Activated T-cell treated with anti-CD3 and anti-CD28 coated beads, Interleukin-2, amount 50 U/mL, for 4 hours (primary cell): ENCODE measurements around the gene FSCN2. TPM values are rescaled to one million over a fixed set of nuclear protein-coding genes. Genes with fewer than 3 reads are reported as not detected.

Experiments
- ATAC-seq, 2 donors: fragments of 200-7000 bp; cut with Tn5 transposase; one replicate each; pipeline ENCODE4 v1.10.0; 2021
- DNase-seq: peaks from one replicate; pipeline ENCODE4 v3.0.0-alpha.2; 2020
- H3K27me3 Mint-ChIP-seq: one replicate; pipeline ENCODE4 v1.8.0; 2021; ENCODE audit warnings: low read depth, mixed read lengths
- H3K36me3 Mint-ChIP-seq: one replicate; pipeline ENCODE4 v1.8.0; 2022; ENCODE audit warnings: mixed read lengths; ENCODE audit not compliant: insufficient read depth
- H3K4me1 Mint-ChIP-seq: one replicate; pipeline ENCODE4 v1.8.0; 2021; ENCODE audit warnings: low read depth, mixed read lengths
- H3K4me3 Mint-ChIP-seq: one replicate; pipeline ENCODE4 v1.8.0; 2021; ENCODE audit warnings: mild to moderate bottlenecking, moderate library complexity, mixed read lengths
- H3K9me3 Mint-ChIP-seq: one replicate; pipeline ENCODE4 v1.8.0; 2021; ENCODE audit warnings: mixed read lengths
- total RNA-seq, 3 donors: library from RNA; stranded (reverse); gene quantifications; one replicate each; pipeline ENCODE4 v1.2.1, GENCODE V29; 2021

Gene FSCN2
- total RNA-seq, 3 donors from 2014 or later: 0.33 to 0.58 TPM; not detected in 1

GRCh38 chr17:81487487-81488275 is 40.5 kb upstream of the FSCN2 start:
- Mint-ChIP-seq H3K27me3 (peaks cover 15% of the 10 kb centered on the region), H3K36me3 (no peaks in the 10 kb centered on the region), H3K9me3 (no peaks in the 10 kb centered on the region), H3K4me1 (peaks cover 6% of the 10 kb centered on the region), H3K4me3 (no peak overlapping the region)
- peak; percentile 84 to 89 for ATAC-seq
- peak; percentile 78 for DNase-seq

GRCh38 chr17:81488276-81488860 is 39.8 kb upstream of the FSCN2 start:
- Mint-ChIP-seq H3K27me3 (peaks cover 10% of the 10 kb centered on the region), H3K4me3 (no peak overlapping the region), H3K9me3 (no peaks in the 10 kb centered on the region), H3K36me3 (no peaks in the 10 kb centered on the region), H3K4me1 (peaks cover 5% of the 10 kb centered on the region)
- no peak for DNase-seq
- peak; percentile 7 to 15 for ATAC-seq

GRCh38 chr17:81489012-81489997 is 38.9 kb upstream of the FSCN2 start:
- no peak for DNase-seq
- H3K4me1 Mint-ChIP-seq: peaks cover 5% of the 10 kb centered on the region
- H3K36me3 Mint-ChIP-seq: no peaks in the 10 kb centered on the region
- no peaks in the 10 kb centered on the region for H3K9me3 Mint-ChIP-seq
- ATAC-seq: no peak
- peak overlapping the region; percentile 64 for H3K4me3 Mint-ChIP-seq
- H3K27me3 Mint-ChIP-seq: peaks cover 8% of the 10 kb centered on the region

- ATAC-seq (no peak), DNase-seq (no peak)
- peaks cover 8% of the 10 kb centered on the region for H3K27me3 Mint-ChIP-seq
- peaks cover 5% of the 10 kb centered on the region for H3K4me1 Mint-ChIP-seq
- H3K36me3 Mint-ChIP-seq: no peaks in the 10 kb centered on the region
- H3K9me3 Mint-ChIP-seq: no peaks in the 10 kb centered on the region
- H3K4me3 Mint-ChIP-seq: no peak overlapping the region
These were observed 37.9 kb upstream of the FSCN2 start for GRCh38 chr17:81489998-81490992.

- H3K4me1 Mint-ChIP-seq: peaks cover 1% of the 10 kb centered on the region
- no peaks in the 10 kb centered on the region for H3K36me3 Mint-ChIP-seq
- peaks cover 8% of the 10 kb centered on the region for H3K27me3 Mint-ChIP-seq
- DNase-seq (no peak), ATAC-seq (no peak)
- no peaks in the 10 kb centered on the region for H3K9me3 Mint-ChIP-seq
- no peak overlapping the region for H3K4me3 Mint-ChIP-seq
These were observed 37.0 kb upstream of the FSCN2 start for GRCh38 chr17:81491181-81491581.

GRCh38 chr17:81491761-81492160 is 36.4 kb upstream of the FSCN2 start:
- Mint-ChIP-seq H3K4me1 (no peaks in the 10 kb centered on the region), H3K27me3 (peaks cover 8% of the 10 kb centered on the region), H3K36me3 (no peaks in the 10 kb centered on the region), H3K9me3 (no peaks in the 10 kb centered on the region), H3K4me3 (no peak overlapping the region)
- ATAC-seq (no peak), DNase-seq (no peak)

GRCh38 chr17:81492202-81492601 is 36.0 kb upstream of the FSCN2 start:
- no peaks in the 10 kb centered on the region for H3K9me3 Mint-ChIP-seq
- H3K4me3 Mint-ChIP-seq: no peak overlapping the region

GRCh38 chr17:81492706-81493105 is 35.5 kb upstream of the FSCN2 start:
- Mint-ChIP-seq H3K4me3 (no peak overlapping the region), H3K9me3 (no peaks in the 10 kb centered on the region), H3K4me1 (no peaks in the 10 kb centered on the region), H3K36me3 (no peaks in the 10 kb centered on the region), H3K27me3 (peaks cover 6% of the 10 kb centered on the region)
- no peak for ATAC-seq
- no peak for DNase-seq

More at GRCh38 chr17:81492202-81492601, 36.0 kb upstream of the FSCN2 start:
- H3K4me1 Mint-ChIP-seq: no peaks in the 10 kb centered on the region
- ATAC-seq: no peak
- peaks cover 8% of the 10 kb centered on the region for H3K27me3 Mint-ChIP-seq
- H3K36me3 Mint-ChIP-seq: no peaks in the 10 kb centered on the region
- DNase-seq: no peak

- Mint-ChIP-seq H3K4me1 (no peaks in the 10 kb centered on the region), H3K9me3 (no peaks in the 10 kb centered on the region), H3K4me3 (no peak overlapping the region), H3K36me3 (no peaks in the 10 kb centered on the region), H3K27me3 (peaks cover 8% of the 10 kb centered on the region)
- DNase-seq (no peak), ATAC-seq (no peak)
These were observed 34.8 kb upstream of the FSCN2 start for GRCh38 chr17:81493198-81494038.

GRCh38 chr17:81494626-81495377 is 33.4 kb upstream of the FSCN2 start:
- peaks cover 5% of the 10 kb centered on the region for H3K27me3 Mint-ChIP-seq
- no peak for DNase-seq

GRCh38 chr17:81498953-81499600 is 29.1 kb upstream of the FSCN2 start:
- no peak overlapping the region for H3K4me3 Mint-ChIP-seq
- no peaks in the 10 kb centered on the region for H3K9me3 Mint-ChIP-seq
- H3K36me3 Mint-ChIP-seq: no peaks in the 10 kb centered on the region
- no peaks in the 10 kb centered on the region for H3K4me1 Mint-ChIP-seq
- DNase-seq (no peak), ATAC-seq (no peak)
- H3K27me3 Mint-ChIP-seq: peaks cover 2% of the 10 kb centered on the region

More at GRCh38 chr17:81494626-81495377, 33.4 kb upstream of the FSCN2 start:
- H3K4me1 Mint-ChIP-seq: no peaks in the 10 kb centered on the region
- no peak overlapping the region for H3K4me3 Mint-ChIP-seq
- ATAC-seq: peak in 1 of 2 donors; percentile 72
- no peaks in the 10 kb centered on the region for H3K36me3 Mint-ChIP-seq
- H3K9me3 Mint-ChIP-seq: no peaks in the 10 kb centered on the region

GRCh38 chr17:81499601-81499970 is 28.6 kb upstream of the FSCN2 start:
- H3K4me3 Mint-ChIP-seq: no peak overlapping the region
- no peaks in the 10 kb centered on the region for H3K9me3 Mint-ChIP-seq
- H3K36me3 Mint-ChIP-seq: no peaks in the 10 kb centered on the region
- ATAC-seq (no peak), DNase-seq (no peak)
- H3K27me3 Mint-ChIP-seq: peaks cover 2% of the 10 kb centered on the region
- no peaks in the 10 kb centered on the region for H3K4me1 Mint-ChIP-seq
